HEK293T (cell line): ENCODE measurements around the gene NBEA.

Source experiments
- BHLHE40 ChIP-seq: fragments of 450-650 bp; IDR thresholded peaks from 2 replicates; pipeline ENCODE4 v1.6.1; 2016; ENCODE audit warnings: mild to moderate bottlenecking, moderate library complexity, borderline replicate concordance
- ELF4 ChIP-seq: fragments of 450-650 bp; IDR thresholded peaks from 2 replicates; pipeline ENCODE4 v1.6.1; 2017; ENCODE audit warnings: antibody characterized with exemption
- FOXA1 ChIP-seq: fragments of 450-650 bp; IDR thresholded peaks from 2 replicates; pipeline ENCODE4 v1.6.1; 2016; ENCODE audit warnings: mild to moderate bottlenecking
- FOXK2 ChIP-seq: fragments of 450-650 bp; IDR thresholded peaks from 2 replicates; pipeline ENCODE4 v1.6.1; 2016; ENCODE audit warnings: mild to moderate bottlenecking
- NFRKB ChIP-seq: fragments of 450-650 bp; IDR thresholded peaks from 2 replicates; pipeline ENCODE4 v1.6.1; 2016; ENCODE audit warnings: mild to moderate bottlenecking, moderate library complexity
- SP1 ChIP-seq: fragments of 450-650 bp; IDR thresholded peaks from 2 replicates; pipeline ENCODE4 v1.6.1; 2017
- SUZ12 ChIP-seq: fragments of 450-650 bp; IDR thresholded peaks from 2 replicates; pipeline ENCODE4 v1.6.1; 2016; ENCODE audit warnings: mild to moderate bottlenecking
- ZNF384 ChIP-seq: fragments of 450-650 bp; IDR thresholded peaks from 2 replicates; pipeline ENCODE4 v1.6.1; 2016

- TF ChIP-seq ELF4 (no peak), FOXA1 (no peak), BHLHE40 (no peak), FOXK2 (no peak), ZNF384 (no peak), SP1 (no peak), NFRKB (no peak), SUZ12 (no peak)
These were observed 752.0 kb downstream of the NBEA start for GRCh38 chr13:35694031-35694430.
